Right cardiac atrium (tissue), 5 donors: ENCODE measurements around the gene DCTN3. TPM values are rescaled to one million over a fixed set of nuclear protein-coding genes. Genes with fewer than 3 reads are reported as not detected.

Experiments
- ATAC-seq, 2 donors: fragments of 200-7000 bp; cut with Tn5 transposase; one replicate each; pipeline versions ENCODE4 v1.8.0 to v1.9.1; 2020; ENCODE audit warnings: moderate library complexity in 2 of 2, mild to moderate bottlenecking in 1 of 2
- DNase-seq, 3 donors: peaks; one replicate each; pipeline ENCODE4 v3.0.0-alpha.2; 2020
- H3K27ac ChIP-seq: one replicate; pipeline ENCODE4 v1.5.1; 2013; ENCODE audit warnings: mild to moderate bottlenecking, low read length, control low read depth, moderate library complexity
- H3K27me3 ChIP-seq: one replicate; pipeline ENCODE4 v1.6.1; 2013; ENCODE audit not compliant: control insufficient read depth, insufficient read depth
- H3K4me1 ChIP-seq: one replicate; pipeline ENCODE4 v1.6.1; 2013; ENCODE audit warnings: low read length; ENCODE audit not compliant: control insufficient read depth, insufficient read depth
- H3K4me3 ChIP-seq: one replicate; pipeline ENCODE4 v1.5.1; 2013; ENCODE audit warnings: low read length, control low read depth
- H3K9me3 ChIP-seq: one replicate; pipeline ENCODE4 v1.6.1; 2013; ENCODE audit warnings: low read length; ENCODE audit not compliant: control insufficient read depth
- WGBS: extraction: QIAGEN DNeasy Blood & Tissue Kit; methylation state at CpG from one replicate; pipeline ENCODE4 v1.1.7; 2013; 5-methylcytosine and 5-hydroxymethylcytosine counted together
- intact Hi-C, 4 donors: fragments of 100-400 bp; cut with DNase I; formaldehyde crosslinking; loops; one replicate each; pipeline versions ENCODE4 v1.11.0 to v1.14.0; 2022 to 2023
- polyA plus RNA-seq: library from polyadenylated mRNA; stranded (reverse); fragments of 200-250 nt; gene quantifications from one replicate; pipeline ENCODE4 v1.2.3, GENCODE V29; 2013
- total RNA-seq, 4 donors: library from RNA; stranded (reverse); fragmentation: NEBNext Ultra II Directional; extraction: Animal tissue kit (Norgen Biotek cat#: 25700); gene quantifications; one replicate each; pipeline ENCODE4 v1.2.1, GENCODE V29; 2021
- donor health status: healthy with polysubstance abuse.
- donor health status: DM: no; HTN: yes; CAD: no.
- donor health status: DM: no; HTN: no; CAD: no.
- donor health status: DM: no; HTN: yes; CAD: no; lungs with severe emphysema.
- donor health status: DM: yes; HTN: yes; CAD: no.

Gene DCTN3
- total and polyA plus RNA-seq, 5 donors: 99.3 to 128 (median 113) TPM

GRCh38 chr9:34588671-34589635, 31.3 kb downstream of the DCTN3 start:
- intact Hi-C loops: no loop called here
- peak overlapping the region; percentile 45 for H3K4me3 ChIP-seq
- no peaks in the 10 kb centered on the region for H3K27me3 ChIP-seq
- no peak overlapping the region for H3K27ac ChIP-seq
- no peaks in the 10 kb centered on the region for H3K9me3 ChIP-seq
- WGBS: 1% methylated on average over 86 of the region's 86 CpGs
- H3K4me1 ChIP-seq: peaks cover 12% of the 10 kb centered on the region
- ATAC-seq (no peak), DNase-seq (peak; percentile 28 to 83 (median 78))

GRCh38 chr9:34587271-34587670, 33.0 kb downstream of the DCTN3 start:
- intact Hi-C loops: no loop called here
- no peaks in the 10 kb centered on the region for H3K27me3 ChIP-seq
- no peak overlapping the region for H3K27ac ChIP-seq
- DNase-seq (no peak), ATAC-seq (no peak)
- H3K4me1 ChIP-seq: peaks cover 10% of the 10 kb centered on the region
- no peaks in the 10 kb centered on the region for H3K9me3 ChIP-seq
- H3K4me3 ChIP-seq: no peak overlapping the region
- 73% methylated on average over 2 of the region's 2 CpGs for WGBS

GRCh38 chr9:34585946-34586669, 34.2 kb downstream of the DCTN3 start:
- intact Hi-C loops: no loop called here
- H3K27ac ChIP-seq: no peak overlapping the region
- peaks cover 10% of the 10 kb centered on the region for H3K4me1 ChIP-seq
- no peaks in the 10 kb centered on the region for H3K27me3 ChIP-seq
- no peak for ATAC-seq
- DNase-seq: peak in 2 of 3 donors; percentile 3 to 41
- H3K4me3 ChIP-seq: no peak overlapping the region
- WGBS: 42% methylated on average over 11 of the region's 11 CpGs
- no peaks in the 10 kb centered on the region for H3K9me3 ChIP-seq

GRCh38 chr9:34584970-34585369, 35.3 kb downstream of the DCTN3 start:
- peaks cover 13% of the 10 kb centered on the region for H3K4me1 ChIP-seq
- no peak for ATAC-seq
- no peaks in the 10 kb centered on the region for H3K27me3 ChIP-seq
- no peaks in the 10 kb centered on the region for H3K9me3 ChIP-seq
- peak in 2 of 3 donors; percentile 9 for DNase-seq
- H3K4me3 ChIP-seq: no peak overlapping the region
- 86% methylated on average over 5 of the region's 5 CpGs for WGBS
- no peak overlapping the region for H3K27ac ChIP-seq
- intact Hi-C loops: no loop called here

- intact Hi-C loops: no loop called here
- H3K27ac ChIP-seq: no peak overlapping the region
- H3K4me1 ChIP-seq: peaks cover 21% of the 10 kb centered on the region
- no peaks in the 10 kb centered on the region for H3K27me3 ChIP-seq
- ATAC-seq: no peak
- no peak overlapping the region for H3K4me3 ChIP-seq
- 93% methylated on average over 5 of the region's 5 CpGs for WGBS
- H3K9me3 ChIP-seq: no peaks in the 10 kb centered on the region
- peak in 2 of 3 donors; percentile 4 to 7 for DNase-seq
These were observed 37.5 kb downstream of the DCTN3 start for GRCh38 chr9:34582787-34583186.

GRCh38 chr9:34581318-34581717, 39.0 kb downstream of the DCTN3 start:
- 72% methylated on average over 3 of the region's 3 CpGs for WGBS
- no peaks in the 10 kb centered on the region for H3K27me3 ChIP-seq

GRCh38 chr9:34580358-34580757, 39.9 kb downstream of the DCTN3 start:
- DNase-seq (no peak), ATAC-seq (no peak)
- 63% methylated on average over 8 of the region's 8 CpGs for WGBS
- Histone ChIP-seq H3K4me3 (no peak overlapping the region), H3K4me1 (peaks cover 17% of the 10 kb centered on the region), H3K9me3 (no peaks in the 10 kb centered on the region), H3K27me3 (no peaks in the 10 kb centered on the region), H3K27ac (no peak overlapping the region)
- intact Hi-C loops: no loop called here

More at GRCh38 chr9:34581318-34581717, 39.0 kb downstream of the DCTN3 start:
- intact Hi-C loops: no loop called here
- H3K9me3 ChIP-seq: no peaks in the 10 kb centered on the region
- DNase-seq (peak in 1 of 3 donors; percentile 7), ATAC-seq (no peak)
- H3K27ac ChIP-seq: no peak overlapping the region
- H3K4me1 ChIP-seq: peaks cover 18% of the 10 kb centered on the region
- H3K4me3 ChIP-seq: no peak overlapping the region

GRCh38 chr9:34579808-34580163, 40.5 kb downstream of the DCTN3 start:
- intact Hi-C loops: no loop called here
- H3K4me3 ChIP-seq: no peak overlapping the region
- 68% methylated on average over 5 of the region's 5 CpGs for WGBS
- no peaks in the 10 kb centered on the region for H3K9me3 ChIP-seq
- no peaks in the 10 kb centered on the region for H3K27me3 ChIP-seq
- H3K27ac ChIP-seq: no peak overlapping the region
- DNase-seq: peak in 1 of 3 donors; percentile 54
- peak in 1 of 2 donors; percentile 19 for ATAC-seq
- peaks cover 14% of the 10 kb centered on the region for H3K4me1 ChIP-seq

- peak; percentile 62 to 73 for ATAC-seq
- Histone ChIP-seq H3K9me3 (no peaks in the 10 kb centered on the region), H3K27me3 (no peaks in the 10 kb centered on the region), H3K4me1 (peaks cover 14% of the 10 kb centered on the region), H3K27ac (peak overlapping the region; percentile 10), H3K4me3 (no peak overlapping the region)
- DNase-seq: peak in 2 of 3 donors; percentile 78 to 81
- intact Hi-C loops: no loop called here
- 9% methylated on average over 17 of the region's 17 CpGs for WGBS
These were observed 41.0 kb downstream of the DCTN3 start for GRCh38 chr9:34579104-34579807.

- WGBS: 19% methylated on average over 28 of the region's 28 CpGs
- peaks cover 14% of the 10 kb centered on the region for H3K4me1 ChIP-seq
- H3K9me3 ChIP-seq: no peaks in the 10 kb centered on the region
- H3K4me3 ChIP-seq: peak overlapping the region; percentile 49
- intact Hi-C loops: no loop called here
- ATAC-seq: peak; percentile 16 to 60
- peak overlapping the region; percentile 7 for H3K27ac ChIP-seq
- peak in 1 of 3 donors; percentile 78 for DNase-seq
- H3K27me3 ChIP-seq: no peaks in the 10 kb centered on the region
These were observed 41.8 kb downstream of the DCTN3 start for GRCh38 chr9:34578241-34579103.
